HEK293 (cell line): Measurements from ENCODE around the gene TMEM171.
A peak's percentile ranks its signal among the peaks of the same experiment; 100 is the strongest.

Experiments used
- CTCF ChIA-PET: fragments of 350-600 bp; formaldehyde crosslinking; extraction: SDS; loops from one replicate; lab custom pipeline; 2021; ENCODE audit warnings: antibody characterized with exemption; lab: Yijun Ruan, JAX
- POLR2A ChIA-PET: fragments of 300-600 bp; formaldehyde crosslinking; extraction: SDS; loops from one replicate; lab custom pipeline; 2020; ENCODE audit warnings: antibody characterized with exemption, inconsistent platforms; lab: Yijun Ruan, JAX
- H3K27ac ChIP-seq: fragments of 200-500 bp; sonication (Bioruptor generic); 2 replicates; pipeline ENCODE4 v1.5.1; 2014; ENCODE audit warnings: low read depth, low read length, control low read depth, inconsistent platforms; ENCODE audit errors: extremely low read depth
- H3K36me3 ChIP-seq, 2 experiments: fragments of 200-500 bp in 1 of 2; sonication (Bioruptor generic) in 1 of 2; 1 replicate in 1 of 2; 2 replicates in 1 of 2; pipeline ENCODE4 v1.5.1; 2014 to 2017; ENCODE audit warnings: inconsistent platforms in 2 of 2, low read length in 2 of 2; ENCODE audit not compliant: control insufficient read depth in 2 of 2, insufficient read depth in 1 of 2
- H3K4me1 ChIP-seq: fragments of 200-500 bp; sonication (Bioruptor generic); 2 replicates; pipeline ENCODE4 v1.5.1; 2014; ENCODE audit warnings: mild to moderate bottlenecking, low read length, inconsistent platforms; ENCODE audit not compliant: control insufficient read depth, insufficient read depth
- H3K4me3 ChIP-seq: 2 replicates; pipeline ENCODE4 v1.5.1; 2011; ENCODE audit warnings: low read depth, mild to moderate bottlenecking, control low read depth, low read length, moderate library complexity
- H3K9me3 ChIP-seq: fragments of 200-500 bp; sonication (Bioruptor generic); 2 replicates; pipeline ENCODE4 v1.5.1; 2014; ENCODE audit warnings: low read depth, low read length, inconsistent platforms; ENCODE audit not compliant: control insufficient read depth, insufficient read depth
- EGR2 ChIP-seq: fragments of 450-650 bp; formaldehyde crosslinking; IDR thresholded peaks from 2 replicates; pipeline ENCODE4 v1.5.1; 2016; ENCODE audit warnings: low read depth, missing biosample characterization, missing genetic modification characterization
- ELK4 ChIP-seq: IDR thresholded peaks from 2 replicates; pipeline ENCODE4 v1.6.1; 2011; ENCODE audit warnings: mild to moderate bottlenecking, low read depth, low read length, borderline replicate concordance
- GLIS1 ChIP-seq: fragments of 450-650 bp; formaldehyde crosslinking; IDR thresholded peaks from 2 replicates; pipeline ENCODE4 v1.5.1; 2016; ENCODE audit warnings: missing biosample characterization, missing genetic modification characterization
- ZFHX2 ChIP-seq: fragments of 450-650 bp; formaldehyde crosslinking; conservative IDR thresholded peaks from 2 replicates; pipeline ENCODE4 v1.5.1; 2016; ENCODE audit warnings: missing biosample characterization, missing genetic modification characterization
- ZNF112 ChIP-seq: fragments of 450-650 bp; formaldehyde crosslinking; IDR thresholded peaks from 2 replicates; pipeline ENCODE4 v1.5.0; 2017; ENCODE audit warnings: missing biosample characterization, missing genetic modification characterization
- ZNF114 ChIP-seq: fragments of 450-650 bp; formaldehyde crosslinking; IDR thresholded peaks from 2 replicates; pipeline ENCODE4 v1.5.0; 2017; ENCODE audit warnings: missing biosample characterization, missing genetic modification characterization
- ZNF121 ChIP-seq: fragments of 450-650 bp; formaldehyde crosslinking; IDR thresholded peaks from 2 replicates; pipeline ENCODE4 v1.5.1; 2016; ENCODE audit warnings: missing biosample characterization, missing genetic modification characterization
- ZNF148 ChIP-seq: fragments of 450-650 bp; formaldehyde crosslinking; IDR thresholded peaks from 2 replicates; pipeline ENCODE4 v1.5.0; 2017; ENCODE audit warnings: missing biosample characterization, missing genetic modification characterization, borderline replicate concordance
- ZNF155 ChIP-seq: fragments of 450-650 bp; formaldehyde crosslinking; IDR thresholded peaks from 2 replicates; pipeline ENCODE4 v1.5.1; 2016; ENCODE audit warnings: missing biosample characterization, missing genetic modification characterization
- ZNF169 ChIP-seq: fragments of 450-650 bp; formaldehyde crosslinking; IDR thresholded peaks from 2 replicates; pipeline ENCODE4 v1.5.1; 2016; ENCODE audit warnings: missing biosample characterization, missing genetic modification characterization
- ZNF221 ChIP-seq: fragments of 450-650 bp; formaldehyde crosslinking; IDR thresholded peaks from 2 replicates; pipeline ENCODE4 v1.5.1; 2017; ENCODE audit warnings: missing biosample characterization, missing genetic modification characterization, borderline replicate concordance
- ZNF248 ChIP-seq: fragments of 450-650 bp; formaldehyde crosslinking; IDR thresholded peaks from 2 replicates; pipeline ENCODE4 v1.5.1; 2017; ENCODE audit warnings: missing biosample characterization, missing genetic modification characterization
- ZNF274 ChIP-seq, 2 experiments: fragments of 200-500 bp in 1 of 2; fragments of 450-650 bp in 1 of 2; sonication (Bioruptor generic) in 1 of 2; formaldehyde crosslinking in 1 of 2; IDR thresholded peaks; 2 replicates each; pipeline versions ENCODE4 v1.5.1 to v1.6.1; 2014 to 2016; ENCODE audit warnings: borderline replicate concordance in 1 of 2, inconsistent platforms in 1 of 2, low read length in 1 of 2, missing biosample characterization in 1 of 2, missing genetic modification characterization in 1 of 2
- ZNF280D ChIP-seq: fragments of 450-650 bp; formaldehyde crosslinking; IDR thresholded peaks from 2 replicates; pipeline ENCODE4 v1.5.1; 2016; ENCODE audit warnings: missing biosample characterization, missing genetic modification characterization
- ZNF366 ChIP-seq: fragments of 450-650 bp; formaldehyde crosslinking; conservative IDR thresholded peaks from 2 replicates; pipeline ENCODE4 v1.5.1; 2016; ENCODE audit warnings: missing biosample characterization, missing genetic modification characterization
- ZNF404 ChIP-seq: fragments of 450-650 bp; formaldehyde crosslinking; IDR thresholded peaks from 2 replicates; pipeline ENCODE4 v1.5.1; 2017; ENCODE audit warnings: missing biosample characterization, missing genetic modification characterization
- ZNF426 ChIP-seq: fragments of 450-650 bp; formaldehyde crosslinking; IDR thresholded peaks from 2 replicates; pipeline ENCODE4 v1.5.1; 2017; ENCODE audit warnings: missing biosample characterization, missing genetic modification characterization, mild to moderate bottlenecking, inconsistent platforms, moderate library complexity
- ZNF514 ChIP-seq: fragments of 450-650 bp; formaldehyde crosslinking; IDR thresholded peaks from 2 replicates; pipeline ENCODE4 v1.5.1; 2016; ENCODE audit warnings: missing biosample characterization, missing genetic modification characterization
- ZNF530 ChIP-seq: fragments of 450-650 bp; formaldehyde crosslinking; IDR thresholded peaks from 2 replicates; pipeline ENCODE4 v1.5.1; 2016; ENCODE audit warnings: low read depth, missing biosample characterization, missing genetic modification characterization
- ZNF549 ChIP-seq: fragments of 450-650 bp; IDR thresholded peaks from 2 replicates; pipeline ENCODE4 v1.5.1; 2018; ENCODE audit warnings: missing biosample characterization, missing genetic modification characterization, mild to moderate bottlenecking, inconsistent platforms, moderate library complexity
- ZNF600 ChIP-seq: fragments of 450-650 bp; formaldehyde crosslinking; IDR thresholded peaks from 2 replicates; pipeline ENCODE4 v1.5.1; 2016; ENCODE audit warnings: missing biosample characterization, missing genetic modification characterization
- ZNF701 ChIP-seq: fragments of 450-650 bp; formaldehyde crosslinking; IDR thresholded peaks from 2 replicates; pipeline ENCODE4 v1.5.1; 2016; ENCODE audit warnings: missing biosample characterization, missing genetic modification characterization
- ZNF776 ChIP-seq: fragments of 450-650 bp; formaldehyde crosslinking; IDR thresholded peaks from 2 replicates; pipeline ENCODE4 v1.5.0; 2017; ENCODE audit warnings: missing biosample characterization, missing genetic modification characterization, borderline replicate concordance
- ZSCAN30 ChIP-seq: fragments of 450-650 bp; IDR thresholded peaks from 2 replicates; pipeline ENCODE4 v1.5.1; 2018; ENCODE audit warnings: missing biosample characterization, mild to moderate bottlenecking, missing genetic modification characterization, moderate library complexity

TMEM171 gene

GRCh38 chr5:73135021-73135420 is 14.6 kb downstream of the TMEM171 start:
- H3K4me1 ChIP-seq: no peaks in the 10 kb centered on the region
- H3K27ac ChIP-seq: no peak overlapping the region
- no peak overlapping the region for H3K4me3 ChIP-seq
- TF ChIP-seq ZNF280D (tag by site-specific recombination): no peak
- TF ChIP-seq GLIS1 (tag by site-specific recombination): no peak
- no peak for TF ChIP-seq ZNF701 (tag by site-specific recombination)
- no peak for TF ChIP-seq ZNF221
- TF ChIP-seq ZNF169: no peak
- TF ChIP-seq ZNF776 (tag by site-specific recombination): no peak
- TF ChIP-seq ZSCAN30 (tag by site-specific recombination): no peak
- TF ChIP-seq, all 188 proteins: peak for 0
- ChIA-PET POLR2A (interaction anchor here (1.4 kb wide), 1 partner anchor 314 kb away, joined by 3 read pairs; the partner anchor contains the start of gene FOXD1), CTCF (interaction anchor here (0.6 to 1.7 kb wide), 6 partner anchors 10 to 215 kb away, joined by 3 to 9 read pairs (median 3); no protein-coding TSS in a partner anchor)
- no peaks in the 10 kb centered on the region for H3K36me3 ChIP-seq
- H3K9me3 ChIP-seq: no peaks in the 10 kb centered on the region

GRCh38 chr5:73135429-73136054 is 15.2 kb downstream of the TMEM171 start:
- H3K36me3 ChIP-seq: no peaks in the 10 kb centered on the region
- no peak overlapping the region for H3K27ac ChIP-seq
- ChIA-PET POLR2A (interaction anchor here (1.4 kb wide), 1 partner anchor 313 kb away, joined by 3 read pairs; the partner anchor contains the start of gene FOXD1), CTCF (interaction anchor here (0.6 to 1.7 kb wide), 4 partner anchors 9 to 35 kb away, joined by 3 to 9 read pairs (median 3); no protein-coding TSS in a partner anchor)
- H3K9me3 ChIP-seq: no peaks in the 10 kb centered on the region
- no peaks in the 10 kb centered on the region for H3K4me1 ChIP-seq
- no peak for TF ChIP-seq ZNF404 (tag by site-specific recombination)
- TF ChIP-seq ZNF274 (IDR thresholded peaks at IDR 0.05; ENCODE audit: low read length): no peak
- TF ChIP-seq ZNF274 (tag by site-specific recombination; IDR thresholded peaks at IDR 0.05; ENCODE audit: borderline replicate concordance): no peak
- TF ChIP-seq ZNF366: no peak
- 0 out of 2 replicates have a peak, but pooled peaks have one; percentile 18 for TF ChIP-seq ZFHX2 (tag by site-specific recombination)
- TF ChIP-seq ZNF514: no peak
- no peak for TF ChIP-seq ZNF248 (tag by site-specific recombination)
- no peak for TF ChIP-seq ZNF530 (tag by site-specific recombination)
- no peak for TF ChIP-seq ZNF600 (tag by site-specific recombination)
- TF ChIP-seq EGR2: 0 out of 2 replicates have a peak, but pooled peaks have one; percentile 23
- no peak for TF ChIP-seq GLIS1 (tag by site-specific recombination)
- no peak overlapping the region for H3K4me3 ChIP-seq

- H3K4me1 ChIP-seq: no peaks in the 10 kb centered on the region
- H3K4me3 ChIP-seq: no peak overlapping the region
- ChIA-PET CTCF (interaction anchor here (0.8 to 1.7 kb wide), 3 partner anchors 25 to 34 kb away, joined by 3 to 9 read pairs (median 3); no protein-coding TSS in a partner anchor), POLR2A (interaction anchor here (1.4 kb wide), 1 partner anchor 313 kb away, joined by 3 read pairs; the partner anchor contains the start of gene FOXD1)
- H3K36me3 ChIP-seq: no peaks in the 10 kb centered on the region
- no peaks in the 10 kb centered on the region for H3K9me3 ChIP-seq
- no peak overlapping the region for H3K27ac ChIP-seq
- TF ChIP-seq GLIS1 (tag by site-specific recombination) (no peak), ZNF114 (tag by site-specific recombination) (no peak), ZNF112 (no peak), ZNF169 (no peak), ZNF148 (tag by site-specific recombination) (no peak), ZNF549 (tag by site-specific recombination) (no peak), ZNF274 (IDR thresholded peaks at IDR 0.05; ENCODE audit: low read length) (no peak), ZNF274 (tag by site-specific recombination; IDR thresholded peaks at IDR 0.05; ENCODE audit: borderline replicate concordance) (no peak), ZNF121 (no peak), ZNF155 (tag by site-specific recombination) (no peak), ELK4 (no peak), ZNF426 (no peak)
Measured at GRCh38 chr5:73136055-73136562, 15.7 kb downstream of the TMEM171 start.
